ENCODE results near the gene SPEN.

- no peak for TF ChIP-seq ADNP (CRISPR knock-in tag; IDR thresholded peaks at IDR 0.05)
- no peak for TF ChIP-seq NBN (conservative IDR thresholded peaks at IDR 0.05)
- TF ChIP-seq, protein P1, sequence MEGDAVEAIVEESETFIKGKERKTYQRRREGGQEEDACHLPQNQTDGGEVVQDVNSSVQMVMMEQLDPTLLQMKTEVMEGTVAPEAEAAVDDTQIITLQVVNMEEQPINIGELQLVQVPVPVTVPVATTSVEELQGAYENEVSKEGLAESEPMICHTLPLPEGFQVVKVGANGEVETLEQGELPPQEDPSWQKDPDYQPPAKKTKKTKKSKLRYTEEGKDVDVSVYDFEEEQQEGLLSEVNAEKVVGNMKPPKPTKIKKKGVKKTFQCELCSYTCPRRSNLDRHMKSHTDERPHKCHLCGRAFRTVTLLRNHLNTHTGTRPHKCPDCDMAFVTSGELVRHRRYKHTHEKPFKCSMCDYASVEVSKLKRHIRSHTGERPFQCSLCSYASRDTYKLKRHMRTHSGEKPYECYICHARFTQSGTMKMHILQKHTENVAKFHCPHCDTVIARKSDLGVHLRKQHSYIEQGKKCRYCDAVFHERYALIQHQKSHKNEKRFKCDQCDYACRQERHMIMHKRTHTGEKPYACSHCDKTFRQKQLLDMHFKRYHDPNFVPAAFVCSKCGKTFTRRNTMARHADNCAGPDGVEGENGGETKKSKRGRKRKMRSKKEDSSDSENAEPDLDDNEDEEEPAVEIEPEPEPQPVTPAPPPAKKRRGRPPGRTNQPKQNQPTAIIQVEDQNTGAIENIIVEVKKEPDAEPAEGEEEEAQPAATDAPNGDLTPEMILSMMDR (CRISPR knock-in tag; IDR thresholded peaks at IDR 0.05): no peak
- TF ChIP-seq, protein P2, sequence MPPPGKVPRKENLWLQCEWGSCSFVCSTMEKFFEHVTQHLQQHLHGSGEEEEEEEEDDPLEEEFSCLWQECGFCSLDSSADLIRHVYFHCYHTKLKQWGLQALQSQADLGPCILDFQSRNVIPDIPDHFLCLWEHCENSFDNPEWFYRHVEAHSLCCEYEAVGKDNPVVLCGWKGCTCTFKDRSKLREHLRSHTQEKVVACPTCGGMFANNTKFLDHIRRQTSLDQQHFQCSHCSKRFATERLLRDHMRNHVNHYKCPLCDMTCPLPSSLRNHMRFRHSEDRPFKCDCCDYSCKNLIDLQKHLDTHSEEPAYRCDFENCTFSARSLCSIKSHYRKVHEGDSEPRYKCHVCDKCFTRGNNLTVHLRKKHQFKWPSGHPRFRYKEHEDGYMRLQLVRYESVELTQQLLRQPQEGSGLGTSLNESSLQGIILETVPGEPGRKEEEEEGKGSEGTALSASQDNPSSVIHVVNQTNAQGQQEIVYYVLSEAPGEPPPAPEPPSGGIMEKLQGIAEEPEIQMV (CRISPR knock-in tag; IDR thresholded peaks at IDR 0.05; ENCODE audit: low read depth): no peak
- TF ChIP-seq, protein P3, sequence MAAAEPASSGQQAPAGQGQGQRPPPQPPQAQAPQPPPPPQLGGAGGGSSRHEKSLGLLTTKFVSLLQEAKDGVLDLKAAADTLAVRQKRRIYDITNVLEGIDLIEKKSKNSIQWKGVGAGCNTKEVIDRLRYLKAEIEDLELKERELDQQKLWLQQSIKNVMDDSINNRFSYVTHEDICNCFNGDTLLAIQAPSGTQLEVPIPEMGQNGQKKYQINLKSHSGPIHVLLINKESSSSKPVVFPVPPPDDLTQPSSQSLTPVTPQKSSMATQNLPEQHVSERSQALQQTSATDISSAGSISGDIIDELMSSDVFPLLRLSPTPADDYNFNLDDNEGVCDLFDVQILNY (CRISPR knock-in tag; conservative IDR thresholded peaks at IDR 0.05): no peak
- TF ChIP-seq ZNF724P (CRISPR knock-in tag; IDR thresholded peaks at IDR 0.05; ENCODE audit: borderline replicate concordance): no peak
- TF ChIP-seq POLR2AphosphoS5 (IDR thresholded peaks at IDR 0.05; ENCODE audit: low read depth, low read length): no peak
- TF ChIP-seq NKX3-1 (CRISPR knock-in tag; IDR thresholded peaks at IDR 0.05): no peak
- TF ChIP-seq ZNF563 (CRISPR knock-in tag; IDR thresholded peaks at IDR 0.05): no peak
- no peak for TF ChIP-seq CHD4 (IDR thresholded peaks at IDR 0.05; ENCODE audit: borderline replicate concordance, low read length)
- no peak for TF ChIP-seq SPEN (CRISPR knock-in tag; IDR thresholded peaks at IDR 0.05; ENCODE audit: low read depth)
Observed at GRCh38 chr1:15881961-15882360, 34.5 kb downstream of the SPEN start.
